IMR-90 (cell line): Measurements from ENCODE around the gene ITPK1. TPM values are rescaled to one million over a fixed set of nuclear protein-coding genes. Genes with fewer than 3 reads are reported as not detected.

Source experiments
- ATAC-seq: fragments of 200-7000 bp; cut with Tn5 transposase; 2 replicates; pipeline ENCODE4 v1.9.1; 2020; ENCODE audit warnings: low read depth, mild to moderate bottlenecking, moderate library complexity
- BruUV-seq: library from RNA; stranded (reverse); fragments of 400-500 nt; replicated peaks from 2 replicates; lab custom pipeline; 2021; lab: Mats Ljungman, UMichigan
- CTCF ChIA-PET: fragments of 300-600 bp; formaldehyde crosslinking; extraction: SDS; loops from one replicate; lab custom pipeline; 2021; ENCODE audit warnings: antibody characterized with exemption; lab: Yijun Ruan, JAX
- POLR2A ChIA-PET: fragments of 300-600 bp; sonication (Branson Sonifier 250); formaldehyde crosslinking; loops from one replicate; lab custom pipeline; 2022; ENCODE audit warnings: antibody characterized with exemption; ENCODE audit not compliant: unreplicated experiment; lab: Charles Lee
- DNase-seq: peaks from one replicate; pipeline ENCODE4 v3.0.0; 2013
- H2AFZ ChIP-seq: replicated peaks from 2 replicates; pipeline ENCODE3; 2013; ENCODE audit warnings: low read length, mild to moderate bottlenecking; ENCODE audit not compliant: poor library complexity
- H2AK5ac ChIP-seq: 2 replicates; pipeline ENCODE4 v1.6.1; 2013; ENCODE audit warnings: low read depth, low read length, inconsistent platforms
- H2AK9ac ChIP-seq: replicated peaks from 2 replicates; pipeline ENCODE3; 2013; ENCODE audit warnings: mild to moderate bottlenecking, low read depth, low read length, moderate library complexity; ENCODE audit not compliant: poor library complexity
- H2BK120ac ChIP-seq: 2 replicates; pipeline ENCODE4 v1.6.1; 2013; ENCODE audit warnings: low read depth, low read length, inconsistent platforms
- H2BK15ac ChIP-seq: 3 replicates; pipeline ENCODE4 v1.6.1; 2013; ENCODE audit warnings: low read depth, low read length, inconsistent platforms
- H2BK20ac ChIP-seq: 2 replicates; pipeline ENCODE4 v1.6.1; 2013; ENCODE audit warnings: low read depth, mild to moderate bottlenecking, inconsistent platforms, low read length, moderate library complexity
- H2BK5ac ChIP-seq: 2 replicates; pipeline ENCODE4 v1.6.1; 2013; ENCODE audit warnings: mild to moderate bottlenecking, low read depth, low read length, inconsistent platforms; ENCODE audit not compliant: poor library complexity, severe bottlenecking
- H3K14ac ChIP-seq: replicated peaks from 2 replicates; pipeline ENCODE4 v1.6.1; 2013; ENCODE audit warnings: low read depth, low read length, inconsistent platforms
- H3K18ac ChIP-seq: 2 replicates; pipeline ENCODE4 v1.6.1; 2013; ENCODE audit warnings: low read depth, low read length, control low read depth
- H3K23ac ChIP-seq: 2 replicates; pipeline ENCODE4 v1.6.1; 2013; ENCODE audit warnings: low read depth, low read length, inconsistent platforms
- H3K27ac ChIP-seq: 2 replicates; pipeline ENCODE4 v1.5.1; 2013; ENCODE audit warnings: mild to moderate bottlenecking, control low read depth, low read length; ENCODE audit not compliant: insufficient read depth
- H3K27me3 ChIP-seq: 2 replicates; pipeline ENCODE4 v1.6.1; 2013; ENCODE audit warnings: low read length; ENCODE audit not compliant: control insufficient read depth, insufficient read depth
- H3K36me3 ChIP-seq: 2 replicates; pipeline ENCODE4 v1.6.1; 2013; ENCODE audit warnings: low read length, mixed read lengths; ENCODE audit not compliant: control insufficient read depth, insufficient read depth
- H3K4ac ChIP-seq: 2 replicates; pipeline ENCODE4 v1.6.1; 2013; ENCODE audit warnings: low read depth, low read length, inconsistent platforms
- H3K4me1 ChIP-seq: 2 replicates; pipeline ENCODE4 v1.6.1; 2013; ENCODE audit warnings: low read length, mixed read lengths; ENCODE audit not compliant: control insufficient read depth, insufficient read depth
- H3K4me2 ChIP-seq: 2 replicates; pipeline ENCODE4 v1.6.1; 2013; ENCODE audit warnings: low read depth, mild to moderate bottlenecking, control low read depth, low read length, moderate library complexity
- H3K4me3 ChIP-seq: 2 replicates; pipeline ENCODE4 v1.5.1; 2013; ENCODE audit warnings: low read depth, mild to moderate bottlenecking, control low read depth, low read length, moderate library complexity; ENCODE audit not compliant: insufficient read depth
- H3K56ac ChIP-seq: 2 replicates; pipeline ENCODE4 v1.6.1; 2013; ENCODE audit warnings: low read length, inconsistent platforms; ENCODE audit not compliant: insufficient read depth; ENCODE audit errors: extremely low read depth
- H3K79me1 ChIP-seq, 2 experiments: 2 replicates each; pipeline ENCODE4 v1.6.1; 2013; ENCODE audit warnings: low read length in 2 of 2, inconsistent platforms in 1 of 2, low read depth in 1 of 2
- H3K9ac ChIP-seq: 2 replicates; pipeline ENCODE4 v1.6.1; 2013; ENCODE audit warnings: low read depth, low read length, control low read depth
- H3K9me1 ChIP-seq: 2 replicates; pipeline ENCODE4 v1.6.1; 2013; ENCODE audit warnings: low read length, inconsistent platforms; ENCODE audit not compliant: insufficient read depth
- H3K9me3 ChIP-seq: 2 replicates; pipeline ENCODE4 v1.6.1; 2013; ENCODE audit warnings: low read length; ENCODE audit not compliant: control insufficient read depth, insufficient read depth
- H4K20me1 ChIP-seq: 2 replicates; pipeline ENCODE4 v1.6.1; 2013; ENCODE audit warnings: low read length, inconsistent platforms; ENCODE audit not compliant: insufficient read depth
- H4K5ac ChIP-seq: 2 replicates; pipeline ENCODE4 v1.6.1; 2013; ENCODE audit warnings: mild to moderate bottlenecking, low read depth, low read length, control low read depth
- H4K8ac ChIP-seq, 2 experiments: 2 replicates each; pipeline ENCODE4 v1.6.1; 2013; ENCODE audit warnings: low read depth in 2 of 2, low read length in 2 of 2, control low read depth in 1 of 2, inconsistent platforms in 1 of 2
- H4K91ac ChIP-seq: 2 replicates; pipeline ENCODE4 v1.6.1; 2013; ENCODE audit warnings: low read depth, low read length, inconsistent platforms; ENCODE audit not compliant: insufficient read depth
- CEBPB ChIP-seq: IDR thresholded peaks from 2 replicates; pipeline ENCODE4 v1.6.1; 2012; ENCODE audit warnings: low read depth, low read length, improper control_type of control experiment
- CHD1 ChIP-seq: IDR thresholded peaks from 2 replicates; pipeline ENCODE4 v1.6.1; 2012; ENCODE audit warnings: low read depth, low read length, improper control_type of control experiment
- CTCF ChIP-seq: conservative IDR thresholded peaks from 2 replicates; pipeline ENCODE4 v1.5.1; 2012; ENCODE audit warnings: mild to moderate bottlenecking, low read depth, low read length, improper control_type of control experiment
- ELK1 ChIP-seq: fragments of 150-350 bp; IDR thresholded peaks from 2 replicates; pipeline ENCODE4 v1.6.1; 2016; ENCODE audit warnings: low read depth, mild to moderate bottlenecking, low read length, moderate library complexity, borderline replicate concordance
- FOS ChIP-seq: fragments of 150-350 bp; IDR thresholded peaks from 2 replicates; pipeline ENCODE4 v1.6.1; 2016; ENCODE audit warnings: low read depth, low read length
- MAFK ChIP-seq: IDR thresholded peaks from 2 replicates; pipeline ENCODE4 v1.6.1; 2012; ENCODE audit warnings: low read depth, low read length, improper control_type of control experiment
- MAZ ChIP-seq: IDR thresholded peaks from 2 replicates; pipeline ENCODE4 v1.6.1; 2012; ENCODE audit warnings: low read depth, mild to moderate bottlenecking, low read length, improper control_type of control experiment, moderate library complexity, borderline replicate concordance
- MXI1 ChIP-seq: IDR thresholded peaks from 2 replicates; pipeline ENCODE4 v1.6.1; 2012; ENCODE audit warnings: low read depth, mild to moderate bottlenecking, low read length, moderate library complexity, borderline replicate concordance
- NFE2L2 ChIP-seq: fragments of 150-350 bp; IDR thresholded peaks from 2 replicates; pipeline ENCODE4 v1.6.1; 2016; ENCODE audit warnings: low read depth, mild to moderate bottlenecking, low read length
- POLR2A ChIP-seq: IDR thresholded peaks from 2 replicates; pipeline ENCODE4 v1.6.1; 2012; ENCODE audit warnings: mild to moderate bottlenecking, low read depth, low read length
- RAD21 ChIP-seq: IDR thresholded peaks from 2 replicates; pipeline ENCODE4 v1.6.1; 2012; ENCODE audit warnings: low read length, improper control_type of control experiment
- RCOR1 ChIP-seq: IDR thresholded peaks from 2 replicates; pipeline ENCODE4 v1.6.1; 2012; ENCODE audit warnings: mild to moderate bottlenecking, low read length, improper control_type of control experiment; ENCODE audit not compliant: insufficient replicate concordance
- RFX5 ChIP-seq: IDR thresholded peaks from 2 replicates; pipeline ENCODE4 v1.8.0; 2012; ENCODE audit warnings: low read depth, mild to moderate bottlenecking, low read length, moderate library complexity
- SMC3 ChIP-seq: fragments of 150-350 bp; IDR thresholded peaks from 2 replicates; pipeline ENCODE4 v1.6.1; 2016; ENCODE audit warnings: low read depth, mild to moderate bottlenecking, antibody characterized with exemption, low read length, moderate library complexity
- USF2 ChIP-seq: fragments of 150-350 bp; IDR thresholded peaks from 2 replicates; pipeline ENCODE4 v1.6.1; 2017; ENCODE audit warnings: mild to moderate bottlenecking, antibody characterized with exemption, low read length, low read depth
- WGBS, 2 experiments: methylation state at CpG; one replicate each; pipeline versions ENCODE4 v1.1.5 to v1.1.7; 2013; ENCODE audit warnings: missing lambda C conversion rate in 2 of 2; ENCODE audit not compliant: insufficient read length in 1 of 2; ENCODE audit errors: extremely low coverage in 2 of 2; 5-methylcytosine and 5-hydroxymethylcytosine counted together
- dilution Hi-C: fragments of 300-500 bp; cut with HindIII; formaldehyde crosslinking; loops from one replicate; pipeline ENCODE4 v1.14.3; 2018; ENCODE audit warnings: low sequenced_read_pairs; ENCODE audit not compliant: unreplicated experiment
- in situ Hi-C: fragments of 300-500 bp; cut with MboI; formaldehyde crosslinking; loops from 3 replicates; pipeline ENCODE4 v1.14.3; 2019; ENCODE audit warnings: low sequenced_read_pairs, inconsistent platforms, mixed read lengths
- intact Hi-C: fragments of 100-400 bp; cut with micrococcal nuclease; formaldehyde crosslinking; loops from 2 replicates; pipeline ENCODE4 v1.10.0; 2022
- polyA plus RNA-seq, 3 experiments: library from polyadenylated mRNA; depleted of rRNA; stranded (reverse); fragments of >200 nt; gene quantifications; 2 replicates each; pipeline ENCODE4 v1.2.3, GENCODE V29; 2012; ENCODE audit warnings: low replicate concordance in 1 of 3
- total RNA-seq: library from RNA; depleted of rRNA; stranded (reverse); fragments of >200 nt; gene quantifications from 2 replicates; pipeline ENCODE4 v1.2.3, GENCODE V29; 2012

The ITPK1 gene
- total and polyA plus RNA-seq, 2 of the 4 experiments (the other 2 are of a cell fraction) = 21.7 to 26.9 TPM

- no peak overlapping the region for H4K91ac ChIP-seq
- no peaks in the 10 kb centered on the region for H3K9me3 ChIP-seq
- H3K36me3 ChIP-seq = no peaks in the 10 kb centered on the region
- no peak overlapping the region for H2AK5ac ChIP-seq
- no peak overlapping the region for H3K56ac ChIP-seq
- no peak overlapping the region for H2AK9ac ChIP-seq
- intact Hi-C loops (loop anchor here (1.0 kb wide), 1 partner anchor 32 kb away; no protein-coding TSS in a partner anchor), in situ Hi-C loops (no loop called here), dilution Hi-C loops (no loop called here)
- no peak overlapping the region for H3K27ac ChIP-seq
- H3K18ac ChIP-seq = no peak overlapping the region
- no peak overlapping the region for H4K8ac ChIP-seq
- H2BK120ac ChIP-seq = no peak overlapping the region
- ChIA-PET CTCF (interaction anchor here (0.6 to 1.3 kb wide), 2 partner anchors 17 to 46 kb away, joined by 3 to 5 read pairs; no protein-coding TSS in a partner anchor), POLR2A (no interaction called here)
- peaks cover 16% of the 10 kb centered on the region; the same call in 1 of the 2 replicates for H4K20me1 ChIP-seq
- ATAC-seq (no peak), DNase-seq (no peak)
- 95% methylated on average over 4 of the region's 13 CpGs; no CpG with 5 or more reads in 1 of the 2 experiments for WGBS, 2 experiments
- H3K4me3 ChIP-seq = no peak overlapping the region
- H3K4me2 ChIP-seq = no peak overlapping the region
- no peak overlapping the region for H2BK15ac ChIP-seq
- no peak overlapping the region for H3K14ac ChIP-seq
- H2BK20ac ChIP-seq = no peak overlapping the region
- no peak overlapping the region for H2AFZ ChIP-seq
- H3K79me1 ChIP-seq = peaks cover 0 to 3% of the 10 kb centered on the region in 2 experiments; a peak in 1 of 4 replicates
- no peaks in the 10 kb centered on the region; the same call in 1 of the 2 replicates for H3K9me1 ChIP-seq
- H3K4me1 ChIP-seq = peaks cover 2% of the 10 kb centered on the region; the same call in 1 of the 2 replicates
- TF ChIP-seq NFE2L2 (no peak), CEBPB (no peak), MAFK (no peak), USF2 (no peak), CHD1 (no peak), ELK1 (no peak), POLR2A (no peak), MXI1 (no peak), CTCF (no peak), SMC3 (no peak), RAD21 (no peak), RFX5 (no peak), RCOR1 (no peak), MAZ (no peak), FOS (no peak)
- no TSS peak for BruUV-seq
- no peaks in the 10 kb centered on the region; the same call in 1 of the 2 replicates for H3K27me3 ChIP-seq
- H4K5ac ChIP-seq = no peak overlapping the region
- no peak overlapping the region for H3K9ac ChIP-seq
- H2BK5ac ChIP-seq = no peak overlapping the region
- no peak overlapping the region for H3K23ac ChIP-seq
- no peak overlapping the region for H3K4ac ChIP-seq
These were observed 18.9 kb downstream of the ITPK1 start for GRCh38 chr14:93096691-93097322.
